GM12874 (cell line): ENCODE results near the gene SNAI1.

Experiments used
- TF ChIP-seq, protein P1 (sequence below): IDR thresholded peaks from 2 replicates; pipeline ENCODE4 v1.5.1; 2011; ENCODE audit warnings: low read depth, mild to moderate bottlenecking, control low read depth, low read length, moderate library complexity; ENCODE audit not compliant: insufficient read depth

The SNAI1 gene

DNA sequence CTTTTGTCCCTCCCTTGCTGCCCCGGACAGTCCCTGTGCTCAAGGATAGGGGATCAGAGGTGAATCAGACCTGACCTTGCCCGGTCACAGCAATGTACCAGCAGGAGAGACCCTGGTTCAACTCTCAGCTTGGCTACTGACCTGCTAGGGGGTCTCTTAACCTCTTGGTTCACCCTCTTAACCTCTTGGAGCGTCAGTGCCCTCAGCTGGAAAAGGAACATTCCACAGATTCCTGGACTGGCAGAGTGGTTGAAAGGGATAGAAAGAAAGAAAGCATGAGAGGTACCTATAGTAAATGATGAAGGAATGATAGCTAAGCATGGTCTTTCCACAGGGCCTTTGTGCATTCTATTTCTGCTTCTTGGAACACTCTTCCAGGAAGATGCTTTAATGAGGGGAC, 25.2 kb downstream of the SNAI1 start:
- TF ChIP-seq, protein P1, sequence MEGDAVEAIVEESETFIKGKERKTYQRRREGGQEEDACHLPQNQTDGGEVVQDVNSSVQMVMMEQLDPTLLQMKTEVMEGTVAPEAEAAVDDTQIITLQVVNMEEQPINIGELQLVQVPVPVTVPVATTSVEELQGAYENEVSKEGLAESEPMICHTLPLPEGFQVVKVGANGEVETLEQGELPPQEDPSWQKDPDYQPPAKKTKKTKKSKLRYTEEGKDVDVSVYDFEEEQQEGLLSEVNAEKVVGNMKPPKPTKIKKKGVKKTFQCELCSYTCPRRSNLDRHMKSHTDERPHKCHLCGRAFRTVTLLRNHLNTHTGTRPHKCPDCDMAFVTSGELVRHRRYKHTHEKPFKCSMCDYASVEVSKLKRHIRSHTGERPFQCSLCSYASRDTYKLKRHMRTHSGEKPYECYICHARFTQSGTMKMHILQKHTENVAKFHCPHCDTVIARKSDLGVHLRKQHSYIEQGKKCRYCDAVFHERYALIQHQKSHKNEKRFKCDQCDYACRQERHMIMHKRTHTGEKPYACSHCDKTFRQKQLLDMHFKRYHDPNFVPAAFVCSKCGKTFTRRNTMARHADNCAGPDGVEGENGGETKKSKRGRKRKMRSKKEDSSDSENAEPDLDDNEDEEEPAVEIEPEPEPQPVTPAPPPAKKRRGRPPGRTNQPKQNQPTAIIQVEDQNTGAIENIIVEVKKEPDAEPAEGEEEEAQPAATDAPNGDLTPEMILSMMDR: no peak

DNA sequence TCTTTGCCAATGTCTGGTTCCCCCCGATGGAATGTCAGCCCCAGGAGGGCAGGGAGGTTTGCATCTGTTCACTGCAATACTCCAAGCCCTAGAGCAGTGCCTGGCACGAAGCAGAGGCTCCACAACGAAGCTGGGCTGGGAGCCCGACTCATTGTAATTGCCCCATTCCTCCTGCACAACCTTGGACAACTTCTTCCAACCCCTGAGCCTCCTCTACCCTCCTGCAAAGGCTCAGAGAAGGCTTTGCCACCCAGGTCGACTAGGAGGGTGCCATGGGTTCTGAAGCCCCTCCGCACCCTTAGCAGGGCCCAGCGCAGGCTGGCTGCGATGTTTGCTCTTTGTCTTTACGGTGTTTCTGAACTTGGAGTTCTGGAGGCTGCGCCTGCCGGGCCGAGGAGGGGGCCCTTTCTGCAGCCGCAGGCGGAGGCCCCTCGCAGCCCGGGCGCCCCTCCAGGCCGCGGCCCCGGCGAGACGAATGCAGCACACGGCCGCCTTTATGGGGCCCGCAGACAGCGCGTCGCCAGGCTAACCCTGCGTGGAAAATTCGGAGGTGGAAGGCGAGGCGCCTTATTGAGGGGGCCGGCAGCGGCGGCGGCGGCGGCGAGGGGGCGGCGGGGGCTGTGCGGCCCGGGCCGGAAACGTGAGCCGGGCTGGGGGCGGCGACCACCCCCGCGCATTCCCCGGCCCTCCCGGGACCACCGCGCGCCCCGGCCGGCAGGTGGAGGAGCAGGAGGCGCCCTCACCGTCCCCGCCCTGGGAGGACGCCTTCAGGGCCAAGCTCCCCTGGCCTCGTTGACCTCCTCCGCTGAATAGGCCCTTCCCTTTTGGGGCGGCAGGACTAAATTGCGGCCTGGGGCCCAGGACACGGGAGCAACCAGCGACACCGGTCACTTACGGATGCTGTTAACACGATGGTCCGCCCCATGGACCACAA, 27.0 kb downstream of the SNAI1 start:
- TF ChIP-seq, protein P1: no peak

DNA sequence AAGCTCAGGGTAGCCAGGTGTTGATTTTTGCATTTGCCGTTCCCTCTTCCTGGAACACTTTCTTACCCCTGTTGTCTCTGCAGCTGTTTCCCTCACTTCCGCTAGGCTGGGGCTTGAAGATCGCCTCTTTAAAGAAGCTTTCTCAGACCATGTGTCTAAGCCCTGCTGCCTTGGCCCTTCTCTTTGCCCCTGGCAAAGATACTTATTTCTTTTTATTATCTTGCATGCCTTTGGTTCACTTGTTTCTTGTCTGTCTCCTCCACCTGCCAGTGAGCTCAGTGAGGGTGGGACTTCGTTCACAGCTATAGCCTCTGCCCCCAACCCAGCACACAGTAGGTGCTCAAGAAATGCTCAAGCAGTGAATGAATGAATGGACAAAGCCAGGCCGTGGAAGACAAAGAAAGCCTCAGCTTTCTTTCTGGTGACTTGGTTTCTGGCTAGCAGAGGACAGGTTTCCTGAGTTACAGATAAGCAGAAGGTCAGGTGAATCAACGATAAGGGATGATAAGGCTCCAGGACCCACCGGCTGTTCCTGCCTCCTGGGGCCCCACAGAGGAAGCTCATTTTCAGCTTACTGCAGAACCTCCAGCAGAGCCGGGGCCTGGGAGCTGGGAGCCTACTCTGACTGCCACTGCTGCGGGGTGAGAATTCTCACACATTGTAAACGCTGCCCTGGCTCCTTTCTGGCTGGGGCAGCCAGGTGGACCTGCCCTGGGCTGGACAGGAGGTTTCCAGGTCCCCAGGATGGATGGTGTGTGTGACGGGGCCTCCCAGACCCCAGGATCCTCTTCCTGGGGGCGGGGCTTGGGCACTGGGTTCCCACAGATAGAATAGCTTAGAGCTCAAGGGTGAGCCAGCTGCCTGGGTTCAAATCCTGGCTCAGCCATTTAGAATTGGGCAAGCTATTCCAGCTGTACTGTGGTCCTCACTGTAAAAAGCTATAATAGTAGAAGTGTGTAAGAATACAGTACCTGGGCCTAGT, 29.8 kb downstream of the SNAI1 start:
- TF ChIP-seq, protein P1: no peak

DNA sequence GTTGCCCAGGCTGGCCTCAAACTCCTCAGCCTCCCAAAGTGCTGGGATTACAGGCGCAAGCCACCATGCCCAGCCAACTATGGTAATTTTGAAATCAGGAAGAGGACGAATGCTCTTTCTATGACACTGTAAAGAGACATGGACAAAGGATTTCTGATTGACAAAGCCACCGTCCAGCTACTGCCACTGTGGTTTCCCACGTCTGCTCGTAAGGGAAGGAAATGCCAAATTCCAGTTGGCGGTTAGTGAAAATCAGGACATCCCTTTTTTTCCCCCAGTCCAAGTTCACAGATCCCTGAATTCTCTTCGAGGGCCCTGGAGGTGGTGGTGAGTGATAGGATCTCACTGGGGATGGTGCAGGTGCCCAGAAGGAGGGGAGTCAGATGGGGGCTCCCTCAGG, 31.2 kb downstream of the SNAI1 start:
- TF ChIP-seq, protein P1: no peak

DNA sequence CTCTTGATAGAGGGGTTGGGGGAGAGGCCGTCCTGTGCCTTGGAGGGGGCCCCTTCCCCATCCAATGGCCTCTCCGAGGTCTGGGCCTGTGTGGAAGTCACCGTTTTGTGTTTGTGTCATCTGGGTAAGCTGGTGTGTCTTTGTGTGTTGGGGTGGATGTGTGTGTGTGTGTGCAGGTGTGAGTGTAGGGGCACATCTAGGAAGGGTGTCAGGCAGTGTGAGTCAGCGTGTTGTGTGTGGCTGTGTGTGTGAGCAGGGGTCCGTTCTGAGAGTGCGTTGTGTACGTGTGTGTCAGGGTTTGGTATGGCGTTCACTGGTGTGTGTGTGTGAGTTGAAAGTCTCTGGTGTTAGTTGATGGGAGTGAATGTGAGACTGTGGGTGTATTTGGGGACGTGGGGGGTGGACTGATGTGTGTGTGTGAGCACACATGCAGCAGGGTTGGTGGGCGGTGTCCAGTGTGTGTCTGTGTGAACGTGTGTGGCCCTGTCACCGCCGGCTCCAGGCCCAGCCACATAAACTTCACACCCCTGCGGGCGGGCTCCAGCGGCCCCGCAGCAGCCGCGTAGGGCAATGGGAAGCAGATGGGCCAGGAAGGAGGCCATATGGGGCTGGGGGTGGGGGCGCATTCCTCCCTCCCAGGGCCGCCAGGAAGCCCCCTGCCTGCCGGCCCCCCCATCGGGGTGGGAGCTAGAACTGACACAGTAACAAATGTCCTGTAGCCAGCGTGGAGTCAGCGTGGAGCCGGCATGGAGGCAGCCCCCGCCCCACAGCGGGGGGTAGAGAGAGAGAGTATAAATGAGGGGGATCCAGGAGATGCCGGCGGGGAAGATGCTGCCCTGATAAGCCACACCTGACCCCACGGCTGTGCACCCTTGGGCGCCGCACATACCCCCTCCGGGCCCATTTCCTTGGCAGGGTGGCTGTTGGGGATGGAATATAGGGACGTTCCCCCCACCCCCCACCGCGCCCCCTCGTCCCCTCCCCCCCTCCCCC, 32.1 kb downstream of the SNAI1 start:
- TF ChIP-seq, protein P1: no peak

DNA sequence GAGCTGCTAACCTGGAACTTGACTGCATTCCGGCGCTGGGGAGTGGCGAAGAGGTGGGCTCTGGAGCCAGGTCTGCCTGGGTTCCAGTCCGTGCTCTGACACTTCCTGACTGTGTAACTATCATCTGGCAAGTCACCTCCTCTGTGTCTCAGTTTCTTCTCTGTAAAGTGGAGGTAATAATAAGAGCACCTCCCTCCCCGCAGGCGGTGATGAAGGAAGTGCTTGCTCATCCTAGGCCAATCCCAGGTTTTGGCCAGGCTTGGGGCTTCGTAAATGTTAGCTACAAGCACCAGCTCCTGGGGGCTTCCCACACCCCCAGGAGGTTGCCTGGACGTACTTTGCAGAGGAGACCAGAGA, 32.8 kb downstream of the SNAI1 start:
- TF ChIP-seq, protein P1: no peak
